Fibroblast of mammary gland (primary cell): Measurements from ENCODE around the gene MAPK8IP3.
A peak's percentile ranks its signal among the peaks of the same experiment; 100 is the strongest.

Experiments used
- DNase-seq: peaks from one replicate; pipeline ENCODE4 v3.0.0-alpha.2; 2010; ENCODE audit warnings: low read depth
- H3K4me3 ChIP-seq: 2 replicates; pipeline ENCODE4 v1.5.1; 2011; ENCODE audit warnings: low read depth, mild to moderate bottlenecking, low read length, moderate library complexity; ENCODE audit not compliant: control insufficient read depth
- CTCF ChIP-seq: conservative IDR thresholded peaks from 2 replicates; pipeline ENCODE4 v1.5.1; 2011; ENCODE audit warnings: low read depth, low read length, inconsistent platforms; ENCODE audit not compliant: control insufficient read depth, insufficient read depth

Gene MAPK8IP3

GRCh38 chr16:1771188-1771863 lies 65.3 kb downstream of the MAPK8IP3 start, which contains the start of gene NME3:
Gene NME3, minus strand, starts transcription at chr16:1771543. Its CDS starts 9 bp downstream, at chr16:1771534.
- peak; percentile 52 for DNase-seq
- peak within 1 kb of the TSS; percentile 69 for H3K4me3 ChIP-seq
- TF ChIP-seq CTCF, result no peak

GRCh38 chr16:1771864-1772361 lies 65.9 kb downstream of the MAPK8IP3 start:
- no peak for DNase-seq
- H3K4me3 ChIP-seq, result peak overlapping the region; percentile 69
- no peak for TF ChIP-seq CTCF

GRCh38 chr16:1772362-1772907 lies 66.4 kb downstream of the MAPK8IP3 start, which contains the start of gene EME2:
Gene EME2, plus strand, starts transcription at chr16:1772810. Its CDS starts 418 bp downstream, at chr16:1773228.
- no peak for TF ChIP-seq CTCF
- peak within 1 kb of the TSS; percentile 69 for H3K4me3 ChIP-seq
- DNase-seq, result peak; percentile 33

- DNase-seq, result peak; percentile 79
- peak within 1 kb of the TSS; percentile 69 for H3K4me3 ChIP-seq
- TF ChIP-seq CTCF, result peak; percentile 38
These were observed 67.1 kb downstream of the MAPK8IP3 start, which contains the start of gene MRPS34 for GRCh38 chr16:1772908-1773702. Gene MRPS34, minus strand, starts transcription at chr16:1773134. Its CDS starts 15 bp downstream, at chr16:1773119.

GRCh38 chr16:1773703-1774447 lies 67.9 kb downstream of the MAPK8IP3 start:
- DNase-seq, result peak; percentile 42
- TF ChIP-seq CTCF, result no peak
- H3K4me3 ChIP-seq, result peak overlapping the region; percentile 69

GRCh38 chr16:1774448-1774780 lies 68.4 kb downstream of the MAPK8IP3 start:
- peak overlapping the region; percentile 69 for H3K4me3 ChIP-seq
- no peak for TF ChIP-seq CTCF
- DNase-seq, result no peak
